Activated B cell treated with CpG ODN at 0.5 μM for 24 hours (primary cell): ENCODE data around the gene ZNF296. TPM values are rescaled to one million over a fixed set of nuclear protein-coding genes. Genes with fewer than 3 reads are reported as not detected.

Experiments used
- ATAC-seq: fragments of 200-7000 bp; cut with Tn5 transposase; one replicate; pipeline ENCODE4 v1.10.0; 2021; ENCODE audit warnings: low read depth, mild to moderate bottlenecking, moderate library complexity
- CTCF ChIA-PET: fragments of 350-600 bp; sonication (Branson Sonifier 250); formaldehyde crosslinking; loops from one replicate; lab custom pipeline; 2021; ENCODE audit warnings: antibody characterized with exemption; lab: Charles Lee
- POLR2A ChIA-PET: fragments of 350-600 bp; sonication (Branson Sonifier 250); formaldehyde crosslinking; loops from one replicate; lab custom pipeline; 2021; ENCODE audit warnings: antibody characterized with exemption; lab: Charles Lee
- DNase-seq: peaks from one replicate; pipeline ENCODE4 v3.0.0; 2022
- H3K27ac Mint-ChIP-seq: one replicate; pipeline ENCODE4 v1.8.0; 2020; ENCODE audit warnings: mixed read lengths
- H3K27me3 Mint-ChIP-seq: one replicate; pipeline ENCODE4 v1.8.0; 2021; ENCODE audit warnings: mixed read lengths
- H3K36me3 Mint-ChIP-seq: one replicate; pipeline ENCODE4 v1.8.0; 2021; ENCODE audit warnings: low read depth, mixed read lengths
- H3K4me1 Mint-ChIP-seq: one replicate; pipeline ENCODE4 v1.8.0; 2021; ENCODE audit warnings: mixed read lengths
- H3K4me3 Mint-ChIP-seq: one replicate; pipeline ENCODE4 v1.8.0; 2020; ENCODE audit warnings: mild to moderate bottlenecking, mixed read lengths
- H3K9me3 Mint-ChIP-seq: one replicate; pipeline ENCODE4 v1.8.0; 2020; ENCODE audit warnings: mixed read lengths
- intact Hi-C: fragments of 100-400 bp; cut with micrococcal nuclease; formaldehyde crosslinking; loops from one replicate; pipeline ENCODE4 v1.15.1; 2024
- total RNA-seq: library from RNA; stranded (reverse); gene quantifications from 2 replicates; pipeline ENCODE4 v1.2.3, GENCODE V29; 2022
- TF ChIP-seq, protein P1 (sequence below): fragments of 200-600 bp; IDR thresholded peaks from one replicate; pipeline ENCODE4 v1.8.0; 2022; ENCODE audit warnings: antibody characterized with exemption, mild to moderate bottlenecking

The ZNF296 gene
- total RNA-seq, 1 donor from 2014 or later, result 27.8 TPM

- POLR2A ChIA-PET, result interaction anchor here (0.7 to 5.0 kb wide), 4 partner anchors 11 to 122 kb away, joined by 5 to 66 read pairs (median 22); partner anchors contain the start of gene RELB
- Mint-ChIP-seq H3K27ac (peak overlapping the region; percentile 72), H3K36me3 (peaks cover 84% of the 10 kb centered on the region), H3K4me1 (peaks cover 53% of the 10 kb centered on the region), H3K4me3 (peak overlapping the region; percentile 98), H3K27me3 (no peaks in the 10 kb centered on the region), H3K9me3 (no peaks in the 10 kb centered on the region)
- TF ChIP-seq, protein P1, sequence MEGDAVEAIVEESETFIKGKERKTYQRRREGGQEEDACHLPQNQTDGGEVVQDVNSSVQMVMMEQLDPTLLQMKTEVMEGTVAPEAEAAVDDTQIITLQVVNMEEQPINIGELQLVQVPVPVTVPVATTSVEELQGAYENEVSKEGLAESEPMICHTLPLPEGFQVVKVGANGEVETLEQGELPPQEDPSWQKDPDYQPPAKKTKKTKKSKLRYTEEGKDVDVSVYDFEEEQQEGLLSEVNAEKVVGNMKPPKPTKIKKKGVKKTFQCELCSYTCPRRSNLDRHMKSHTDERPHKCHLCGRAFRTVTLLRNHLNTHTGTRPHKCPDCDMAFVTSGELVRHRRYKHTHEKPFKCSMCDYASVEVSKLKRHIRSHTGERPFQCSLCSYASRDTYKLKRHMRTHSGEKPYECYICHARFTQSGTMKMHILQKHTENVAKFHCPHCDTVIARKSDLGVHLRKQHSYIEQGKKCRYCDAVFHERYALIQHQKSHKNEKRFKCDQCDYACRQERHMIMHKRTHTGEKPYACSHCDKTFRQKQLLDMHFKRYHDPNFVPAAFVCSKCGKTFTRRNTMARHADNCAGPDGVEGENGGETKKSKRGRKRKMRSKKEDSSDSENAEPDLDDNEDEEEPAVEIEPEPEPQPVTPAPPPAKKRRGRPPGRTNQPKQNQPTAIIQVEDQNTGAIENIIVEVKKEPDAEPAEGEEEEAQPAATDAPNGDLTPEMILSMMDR, result no peak
- ATAC-seq (no peak), DNase-seq (no peak)
- intact Hi-C loops, result no loop called here
- CTCF ChIA-PET, result interaction anchor here (0.8 to 1.4 kb wide), 2 partner anchors 11 to 19 kb away, joined by 4 to 5 read pairs; no protein-coding TSS in a partner anchor
Observed at GRCh38 chr19:45041125-45041524, 35.2 kb downstream of the ZNF296 start.

DNA sequence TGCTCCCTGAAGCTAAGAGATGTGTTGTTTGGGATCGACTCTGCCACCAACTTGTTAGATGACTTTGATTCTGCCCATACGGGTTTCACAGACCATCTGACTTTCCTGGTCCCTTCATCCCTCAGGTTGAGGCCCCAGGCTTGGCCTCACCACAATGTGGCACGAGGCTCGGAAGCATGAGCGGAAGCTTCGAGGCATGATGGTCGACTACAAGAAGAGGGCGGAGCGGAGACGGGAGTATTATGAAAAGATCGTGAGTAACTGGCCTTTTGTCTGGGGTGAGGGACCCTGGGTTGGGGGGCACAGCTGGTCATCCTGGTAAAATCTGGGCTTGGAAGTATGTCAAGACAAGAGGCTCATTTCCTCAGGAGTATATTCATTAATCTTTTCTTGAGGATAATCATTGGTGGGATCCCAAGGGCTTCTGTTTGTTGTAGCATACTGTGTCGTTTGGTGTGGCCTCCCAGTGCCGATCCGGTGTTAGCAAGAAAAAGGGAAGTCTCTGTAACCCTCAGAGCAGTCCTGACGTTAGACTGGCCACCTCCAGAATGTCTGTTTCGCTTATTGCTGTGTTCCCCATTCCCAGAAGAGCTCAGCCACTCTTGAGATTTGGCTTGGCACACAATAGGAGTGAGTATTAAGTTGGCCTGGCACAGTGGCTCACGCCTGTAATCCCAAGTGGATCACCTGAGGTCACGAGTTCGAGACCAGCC is 36.1 kb downstream of the ZNF296 start:
- H3K9me3 Mint-ChIP-seq, result no peaks in the 10 kb centered on the region
- peaks cover 44% of the 10 kb centered on the region for H3K4me1 Mint-ChIP-seq

DNA sequence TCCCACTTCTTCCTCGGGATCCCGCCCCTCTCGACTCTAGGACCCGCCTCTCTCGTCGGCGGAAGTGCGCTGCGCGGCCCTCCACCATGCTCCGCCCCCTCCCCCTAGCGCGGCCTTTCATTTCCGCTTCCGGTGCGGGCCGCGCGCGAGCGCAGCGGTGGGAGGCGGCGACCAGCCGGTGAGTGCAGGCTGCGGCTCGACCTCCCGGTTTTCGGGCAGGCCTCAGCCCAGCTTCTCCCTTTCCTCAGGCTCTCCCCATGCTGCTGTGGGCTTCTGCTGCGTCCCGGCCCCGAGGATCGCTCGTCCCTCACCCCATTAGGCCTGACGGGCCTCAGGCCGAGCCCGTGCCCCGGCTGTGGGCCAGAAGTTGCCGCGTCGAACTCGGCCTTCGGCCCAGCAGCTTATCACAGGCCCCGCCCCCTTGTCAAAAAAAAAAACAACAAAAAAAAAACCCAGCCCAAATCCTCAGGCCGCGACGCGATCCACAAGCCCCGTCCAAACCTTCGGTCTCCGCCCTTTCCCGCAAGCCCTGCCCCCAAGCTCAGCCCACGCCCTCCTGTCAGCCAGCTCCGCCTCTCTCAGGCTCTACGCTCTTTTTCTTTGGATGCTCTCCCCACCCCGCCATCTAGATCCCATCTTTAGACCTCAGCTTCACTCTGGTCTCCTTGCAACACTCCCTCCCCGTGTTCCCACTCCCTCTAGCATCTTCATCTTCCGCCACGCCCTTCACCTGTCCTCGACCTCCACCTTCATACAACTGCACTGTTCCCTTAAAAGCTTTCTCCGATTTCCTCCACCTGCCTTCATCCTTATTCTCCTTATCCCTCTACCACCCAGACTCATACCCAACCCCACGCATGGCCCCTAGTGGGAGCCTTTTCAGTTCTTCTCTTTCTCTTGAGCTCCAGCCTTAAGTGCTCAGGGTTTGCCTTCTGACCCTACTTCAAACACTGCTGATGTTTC is 37.1 kb downstream of the ZNF296 start, which contains the start of gene CLASRP:
TSS of gene CLASRP (plus strand) at position 115 of the 963 bp plus-strand sequence. CDS start 1,168 bp downstream, outside the sequence.
- peak; percentile 89 for ATAC-seq
- DNase-seq, result peak; percentile 90
- H3K27ac Mint-ChIP-seq, result peak within 1 kb of the TSS; percentile 91
- H3K4me1 Mint-ChIP-seq, result peaks cover 38% of the 10 kb centered on the region
- no peaks in the 10 kb centered on the region for H3K27me3 Mint-ChIP-seq
- intact Hi-C loops, result loop anchor here (1.0 to 5.0 kb wide), 8 partner anchors 8 to 148 kb away; partner anchors contain the start of genes BLOC1S3, PPP1R37, TOMM40 and TRAPPC6A
- H3K4me3 Mint-ChIP-seq, result peak within 1 kb of the TSS; percentile 98
- TF ChIP-seq, protein P1, result no peak
- peaks cover 84% of the 10 kb centered on the region for H3K36me3 Mint-ChIP-seq
- ChIA-PET POLR2A (interaction anchor here (0.6 to 5.0 kb wide), 24 partner anchors 8 to 149 kb away, joined by 3 to 66 read pairs (median 5); partner anchors contain the start of genes CLPTM1, GEMIN7, RELB and TRAPPC6A), CTCF (interaction anchor here (0.6 to 2.3 kb wide), 5 partner anchors 12 to 315 kb away, joined by 3 to 8 read pairs (median 5); no protein-coding TSS in a partner anchor)
- no peaks in the 10 kb centered on the region for H3K9me3 Mint-ChIP-seq

More for the DNA sequence above, 36.1 kb downstream of the ZNF296 start:
- intact Hi-C loops, result no loop called here
- ATAC-seq (no peak), DNase-seq (no peak)
- ChIA-PET POLR2A (interaction anchor here (1.0 to 5.0 kb wide), 9 partner anchors 12 to 138 kb away, joined by 3 to 66 read pairs (median 9); partner anchors contain the start of genes CLPTM1, RELB and TRAPPC6A), CTCF (interaction anchor here (0.6 to 2.3 kb wide), 3 partner anchors 19 to 270 kb away, joined by 3 to 8 read pairs (median 5); no protein-coding TSS in a partner anchor)
- Mint-ChIP-seq H3K27ac (peak overlapping the region; percentile 91), H3K36me3 (peaks cover 84% of the 10 kb centered on the region), H3K27me3 (no peaks in the 10 kb centered on the region), H3K4me3 (peak overlapping the region; percentile 98)
- TF ChIP-seq, protein P1, result no peak

DNA sequence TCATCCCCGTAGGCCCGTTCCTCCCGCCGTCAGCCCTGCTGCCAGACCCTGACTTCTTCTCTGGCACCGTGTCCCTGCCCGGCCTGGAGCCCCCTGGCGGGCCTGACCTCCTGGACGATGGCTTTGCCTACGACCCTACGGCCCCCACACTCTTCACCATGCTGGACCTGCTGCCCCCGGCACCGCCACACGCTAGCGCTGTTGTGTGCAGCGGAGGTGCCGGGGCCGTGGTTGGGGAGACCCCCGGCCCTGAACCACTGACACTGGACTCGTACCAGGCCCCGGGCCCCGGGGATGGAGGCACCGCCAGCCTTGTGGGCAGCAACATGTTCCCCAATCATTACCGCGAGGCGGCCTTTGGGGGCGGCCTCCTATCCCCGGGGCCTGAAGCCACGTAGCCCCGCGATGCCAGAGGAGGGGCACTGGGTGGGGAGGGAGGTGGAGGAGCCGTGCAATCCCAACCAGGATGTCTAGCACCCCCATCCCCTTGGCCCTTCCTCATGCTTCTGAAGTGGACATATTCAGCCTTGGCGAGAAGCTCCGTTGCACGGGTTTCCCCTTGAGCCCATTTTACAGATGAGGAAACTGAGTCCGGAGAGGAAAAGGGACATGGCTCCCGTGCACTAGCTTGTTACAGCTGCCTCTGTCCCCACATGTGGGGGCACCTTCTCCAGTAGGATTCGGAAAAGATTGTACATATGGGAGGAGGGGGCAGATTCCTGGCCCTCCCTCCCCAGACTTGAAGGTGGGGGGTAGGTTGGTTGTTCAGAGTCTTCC is 38.7 kb downstream of the ZNF296 start:
- no peak for ATAC-seq
- H3K36me3 Mint-ChIP-seq, result peaks cover 81% of the 10 kb centered on the region
- no peak for DNase-seq

More for the DNA sequence above, 38.7 kb downstream of the ZNF296 start:
- intact Hi-C loops, result loop anchor here (2.0 to 5.0 kb wide), 4 partner anchors 15 to 147 kb away; partner anchors contain the start of genes PPP1R37 and TOMM40
- no peak overlapping the region for H3K27ac Mint-ChIP-seq
- peak overlapping the region; percentile 24 for H3K4me3 Mint-ChIP-seq
- POLR2A ChIA-PET, result interaction anchor here (2.0 to 5.0 kb wide), 5 partner anchors 10 to 82 kb away, joined by 9 to 66 read pairs (median 15); partner anchors contain the start of genes CLPTM1 and RELB
- H3K4me1 Mint-ChIP-seq, result peaks cover 37% of the 10 kb centered on the region
- TF ChIP-seq, protein P1, result no peak
- H3K27me3 Mint-ChIP-seq, result no peaks in the 10 kb centered on the region
- no peaks in the 10 kb centered on the region for H3K9me3 Mint-ChIP-seq
- CTCF ChIA-PET, result interaction anchor here (1.1 kb wide), 1 partner anchor 10 kb away, joined by 3 read pairs; no protein-coding TSS in a partner anchor
